Testis (tissue), 2 donors: Measurements from ENCODE around the gene PGF.

ENCODE experiments used
- CTCF ChIP-seq, 3 experiments: fragments of 450-650 bp in 2 of 3; fragments of 200-600 bp in 1 of 3; sonication (generic) in 1 of 3; IDR thresholded peaks; one replicate each; pipeline ENCODE4 v1.5.1; 2016 to 2019; ENCODE audit warnings: antibody characterized with exemption in 3 of 3, mild to moderate bottlenecking in 2 of 3, moderate library complexity in 1 of 3
- POLR2A ChIP-seq: fragments of 450-650 bp; IDR thresholded peaks from one replicate; pipeline ENCODE4 v1.6.1; 2017; ENCODE audit warnings: antibody characterized with exemption, mild to moderate bottlenecking, moderate library complexity

- TF ChIP-seq CTCF (IDR thresholded peaks at IDR 0.05) (no peak), POLR2A (no peak)
Observed at GRCh38 chr14:74952180-74952665, 3.2 kb downstream of the PGF start.
